GM12874 (cell line): ENCODE data around the gene PEAK1.

Experiments used
- CTCF ChIP-seq: IDR thresholded peaks from 2 replicates; pipeline ENCODE4 v1.5.1; 2011; ENCODE audit warnings: low read depth, mild to moderate bottlenecking, control low read depth, low read length, moderate library complexity; ENCODE audit not compliant: insufficient read depth

The PEAK1 gene

GRCh38 chr15:77333166-77333565, 86.7 kb downstream of the PEAK1 start:
- no peak for TF ChIP-seq CTCF

- no peak for TF ChIP-seq CTCF
Observed at GRCh38 chr15:77329202-77329601, 90.7 kb downstream of the PEAK1 start.

GRCh38 chr15:77327844-77328529, 91.9 kb downstream of the PEAK1 start:
- TF ChIP-seq CTCF = no peak

GRCh38 chr15:77327168-77327567, 92.7 kb downstream of the PEAK1 start:
- TF ChIP-seq CTCF = no peak

- TF ChIP-seq CTCF = no peak
Observed at GRCh38 chr15:77326366-77326765, 93.5 kb downstream of the PEAK1 start.

- no peak for TF ChIP-seq CTCF
Observed at GRCh38 chr15:77312523-77312922, 107.4 kb downstream of the PEAK1 start.

GRCh38 chr15:77311618-77312398, 108.1 kb downstream of the PEAK1 start:
- TF ChIP-seq CTCF = no peak
